Stimulated activated CD8-positive, alpha-beta memory T cell treated with anti-CD3 and anti-CD28 coated beads, Interleukin-7, amount 100 ng/mL, for 1 hour (primary cell): Measurements from ENCODE around the gene CPAMD8.

ENCODE experiments used
- DNase-seq, 2 donors: peaks; one replicate each; pipeline ENCODE4 v3.0.0-alpha.2; 2020; ENCODE audit warnings: low read depth in 2 of 2

CPAMD8 gene

DNA sequence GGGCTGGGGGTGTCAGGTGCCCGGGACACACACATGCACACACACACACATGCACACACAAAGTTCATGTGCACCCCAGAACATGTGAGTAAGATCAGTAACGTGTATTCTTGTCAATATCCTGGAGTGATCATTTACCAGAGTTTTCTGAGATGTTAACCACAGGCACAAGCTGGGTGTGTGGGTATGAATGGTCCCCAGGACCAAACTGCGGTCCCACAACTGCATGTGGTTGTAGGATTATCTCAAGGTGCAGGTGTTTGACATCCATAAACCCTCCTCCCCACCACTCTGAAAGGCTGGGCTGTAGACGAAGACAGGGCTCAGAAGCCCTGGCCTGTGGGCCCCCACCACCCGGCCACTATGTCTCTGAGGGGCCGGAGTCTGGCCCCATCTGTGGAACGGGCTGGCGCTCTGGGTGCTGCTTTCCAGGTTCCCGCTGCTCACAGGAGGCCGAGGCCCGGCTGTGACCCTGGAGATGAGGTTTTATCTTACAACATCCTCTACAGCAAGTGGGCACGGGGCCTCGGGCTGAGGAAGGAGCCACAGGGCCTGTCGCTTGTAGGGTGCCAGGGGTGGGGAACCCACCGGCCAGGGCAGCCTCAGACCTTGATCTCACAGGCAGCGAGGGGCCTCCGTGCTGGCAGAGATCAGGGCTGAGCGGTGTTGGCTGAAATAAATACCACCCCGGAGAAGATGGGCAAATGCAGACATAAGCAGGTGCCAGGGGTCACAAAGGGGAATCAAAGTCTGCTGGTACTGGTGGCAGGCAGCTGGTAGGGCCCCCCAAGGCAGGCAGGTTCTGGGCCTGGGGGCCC is 133.5 kb downstream of the CPAMD8 start:
- no peak for DNase-seq

DNA sequence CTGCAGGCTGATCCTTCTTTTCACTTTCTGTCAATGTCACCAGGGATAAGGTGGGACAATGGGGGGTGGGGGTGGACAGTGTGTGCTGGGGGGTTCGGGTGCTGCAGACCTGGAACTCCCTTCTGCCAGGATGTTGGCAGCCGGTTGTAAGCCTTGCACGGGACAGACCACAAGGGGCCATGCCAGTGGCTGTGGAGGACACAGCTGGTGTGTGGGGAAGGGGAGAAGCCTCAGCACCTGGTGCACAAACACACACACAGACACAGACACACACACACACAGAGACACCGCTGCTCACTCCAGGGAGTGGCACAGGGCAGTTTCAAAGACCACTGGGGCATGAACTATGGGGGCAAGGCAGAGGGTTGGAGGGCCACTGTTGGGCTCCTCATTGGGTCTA is 134.2 kb downstream of the CPAMD8 start:
- DNase-seq: no peak

DNA sequence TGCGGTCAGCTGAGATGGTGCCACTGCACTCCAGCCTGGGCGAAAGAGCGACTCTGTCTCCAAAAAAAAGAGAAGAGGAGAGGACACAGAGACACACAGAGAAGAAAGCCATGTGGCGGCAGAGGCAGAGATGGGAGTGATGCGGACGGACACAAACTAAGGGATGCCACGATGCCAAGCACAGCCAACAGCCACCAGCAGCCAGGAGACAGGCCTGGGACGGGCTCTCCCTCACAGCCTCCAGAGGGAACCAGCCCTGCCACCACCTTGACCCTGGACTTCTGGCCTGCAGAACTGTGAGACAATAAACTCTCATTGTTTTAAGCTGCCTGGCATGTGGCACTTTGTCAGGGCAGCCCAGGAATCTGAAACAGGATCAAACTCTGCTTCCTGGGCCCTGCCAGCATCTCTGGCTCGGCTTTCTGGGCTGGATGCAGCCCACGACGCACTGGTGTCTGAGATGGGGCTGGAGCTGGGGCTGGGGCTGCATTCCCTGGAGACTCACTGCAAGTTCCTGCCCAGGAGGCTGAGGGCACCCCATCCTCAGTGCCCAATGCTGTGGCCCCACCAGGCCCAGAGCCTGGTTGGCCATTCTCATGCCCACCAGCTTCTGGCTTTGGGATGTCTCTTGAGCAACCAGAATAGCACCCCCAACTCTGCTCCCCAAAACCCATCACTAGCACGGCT is 134.8 kb downstream of the CPAMD8 start:
- DNase-seq: no peak

DNA sequence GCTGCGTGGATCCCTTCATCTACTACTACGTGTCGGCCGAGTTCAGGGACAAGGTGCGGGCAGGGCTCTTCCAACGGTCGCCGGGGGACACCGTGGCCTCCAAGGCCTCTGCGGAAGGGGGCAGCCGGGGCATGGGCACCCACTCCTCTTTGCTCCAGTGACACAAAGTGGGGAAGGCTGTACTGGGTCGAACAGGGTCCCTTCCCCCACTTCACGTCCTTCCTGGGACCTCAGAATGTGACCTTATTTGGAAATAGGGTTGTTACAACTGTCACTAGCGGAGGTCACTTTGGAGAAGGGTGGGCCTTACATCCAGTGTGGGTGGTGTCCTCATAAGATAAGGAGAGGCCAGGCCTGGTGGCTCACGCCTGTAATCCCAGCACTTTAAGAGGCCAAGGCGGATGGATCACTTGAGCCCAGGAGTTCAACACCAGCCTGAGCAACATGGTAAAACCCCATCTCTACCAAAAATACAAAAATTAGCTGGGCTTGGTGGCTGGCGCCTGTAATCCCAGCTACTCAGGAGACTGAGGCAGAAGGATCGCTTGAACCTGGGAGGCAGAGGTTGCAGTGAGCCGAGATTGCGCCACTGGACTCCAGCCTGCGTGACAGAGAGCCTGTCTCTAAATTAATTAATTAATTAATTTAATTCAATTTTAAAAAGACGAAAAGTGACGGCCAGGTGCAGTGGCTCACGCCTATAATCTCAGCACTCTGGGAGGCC is 136.0 kb downstream of the CPAMD8 start:
- DNase-seq: no peak

DNA sequence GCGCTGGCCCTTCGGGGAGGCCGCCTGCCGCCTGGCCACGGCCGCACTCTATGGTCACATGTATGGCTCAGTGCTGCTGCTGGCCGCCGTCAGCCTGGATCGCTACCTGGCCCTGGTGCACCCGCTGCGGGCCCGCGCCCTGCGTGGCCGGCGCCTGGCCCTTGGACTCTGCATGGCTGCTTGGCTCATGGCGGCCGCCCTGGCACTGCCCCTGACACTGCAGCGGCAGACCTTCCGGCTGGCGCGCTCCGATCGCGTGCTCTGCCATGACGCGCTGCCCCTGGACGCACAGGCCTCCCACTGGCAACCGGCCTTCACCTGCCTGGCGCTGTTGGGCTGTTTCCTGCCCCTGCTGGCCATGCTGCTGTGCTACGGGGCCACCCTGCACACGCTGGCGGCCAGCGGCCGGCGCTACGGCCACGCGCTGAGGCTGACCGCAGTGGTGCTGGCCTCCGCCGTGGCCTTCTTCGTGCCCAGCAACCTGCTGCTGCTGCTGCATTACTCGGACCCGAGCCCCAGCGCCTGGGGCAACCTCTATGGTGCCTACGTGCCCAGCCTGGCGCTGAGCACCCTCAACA is 136.6 kb downstream of the CPAMD8 start:
- DNase-seq: no peak

DNA sequence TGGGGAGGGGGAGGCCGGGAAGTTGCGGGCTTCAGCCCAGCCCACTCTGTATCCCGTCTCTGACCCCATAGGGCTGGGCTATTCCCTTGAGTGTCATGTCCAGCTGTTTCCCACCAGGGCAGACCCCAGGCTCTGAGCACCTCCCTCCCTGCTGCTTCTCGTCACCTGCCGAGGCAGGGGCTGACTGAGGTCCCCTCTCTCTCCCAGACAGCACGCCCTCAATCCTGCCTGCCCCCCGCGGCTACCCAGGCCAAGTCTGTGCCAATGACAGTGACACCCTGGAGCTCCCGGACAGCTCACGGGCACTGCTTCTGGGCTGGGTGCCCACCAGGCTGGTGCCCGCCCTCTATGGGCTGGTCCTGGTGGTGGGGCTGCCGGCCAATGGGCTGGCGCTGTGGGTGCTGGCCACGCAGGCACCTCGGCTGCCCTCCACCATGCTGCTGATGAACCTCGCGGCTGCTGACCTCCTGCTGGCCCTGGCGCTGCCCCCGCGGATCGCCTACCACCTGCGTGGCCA is 137.2 kb downstream of the CPAMD8 start:
- DNase-seq: no peak

DNA sequence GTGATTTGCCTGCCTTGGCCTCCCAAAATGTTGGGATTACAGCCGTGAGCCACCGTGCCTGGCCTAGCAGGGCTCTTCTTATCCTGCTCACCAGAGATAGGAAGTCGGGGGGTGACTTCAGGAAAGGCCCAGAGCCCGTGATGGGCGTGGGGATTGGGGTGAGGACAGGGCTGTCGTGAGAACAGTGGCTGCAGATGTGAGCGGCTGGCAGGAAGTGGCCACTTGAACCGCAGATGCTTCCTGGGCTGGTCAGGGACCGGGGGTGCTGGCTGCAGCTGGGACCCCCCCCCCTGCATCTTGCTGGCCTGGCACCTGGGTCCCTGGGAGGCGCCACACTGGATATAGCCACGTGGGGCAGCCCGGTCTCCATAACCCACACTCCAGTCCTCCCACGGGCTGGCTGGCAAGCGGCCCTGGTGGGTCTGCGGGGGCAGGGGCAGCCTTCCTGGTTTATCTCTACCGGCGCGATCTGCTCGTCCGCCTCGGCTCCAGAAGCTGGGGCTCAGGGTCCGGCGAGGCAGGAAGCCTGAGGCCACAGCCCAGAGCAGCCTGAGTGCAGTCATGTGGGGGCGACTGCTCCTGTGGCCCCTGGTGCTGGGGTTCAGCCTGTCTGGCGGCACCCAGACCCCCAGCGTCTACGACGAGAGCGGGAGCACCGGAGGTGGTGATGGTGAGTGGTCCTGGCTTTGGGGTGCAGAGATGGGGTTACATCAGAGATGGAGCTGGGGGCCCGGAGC is 137.8 kb downstream of the CPAMD8 start, which contains the start of gene F2RL3:
TSS of gene F2RL3 (plus strand) at position 371 of the 737 bp plus-strand sequence. CDS start at position 562, 191 bp downstream.
- no peak for DNase-seq

DNA sequence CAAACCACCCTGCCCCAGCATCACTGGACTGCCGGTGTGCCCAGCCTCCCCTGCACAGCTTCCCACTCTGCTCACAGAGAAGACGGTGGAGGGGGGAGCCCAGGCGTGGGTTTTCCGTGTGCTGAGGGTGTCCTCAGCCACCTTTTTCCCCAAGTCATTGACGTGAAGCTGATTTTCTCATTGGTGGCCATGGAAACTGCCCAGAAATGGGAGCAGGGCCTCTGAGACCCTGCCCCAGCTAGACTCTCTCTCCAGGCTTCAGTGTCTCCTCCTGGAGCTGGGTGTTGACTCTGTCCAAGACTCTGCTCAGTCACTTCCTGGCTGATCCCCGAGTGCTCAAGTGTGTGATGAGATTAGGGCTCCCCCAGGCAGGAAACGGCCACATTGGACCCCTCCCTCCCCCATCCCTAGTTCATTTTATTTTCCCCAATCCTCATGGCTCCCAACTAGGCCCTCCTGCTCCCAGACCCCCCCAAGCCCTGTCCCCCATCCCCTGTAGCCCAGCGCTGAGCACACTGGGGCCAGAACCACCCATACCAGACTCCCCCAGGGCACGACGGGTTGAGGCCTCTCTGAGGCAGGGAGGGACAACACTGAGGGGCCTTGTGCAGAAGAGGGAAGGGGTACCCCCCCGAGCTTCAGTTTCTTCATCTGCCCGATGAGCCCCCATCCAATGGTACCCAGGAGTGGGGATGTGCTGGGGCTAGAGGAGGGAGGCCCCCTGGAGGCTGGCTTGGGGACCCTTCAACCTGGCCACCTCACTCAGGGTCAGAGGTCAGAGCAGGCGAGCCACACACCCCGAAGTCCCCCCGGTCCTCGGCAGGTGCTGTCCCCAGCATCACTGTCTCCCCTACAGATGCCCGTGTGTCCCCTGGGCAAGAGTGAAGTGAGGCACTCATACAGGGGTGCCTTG is 139.0 kb downstream of the CPAMD8 start:
- no peak for DNase-seq

DNA sequence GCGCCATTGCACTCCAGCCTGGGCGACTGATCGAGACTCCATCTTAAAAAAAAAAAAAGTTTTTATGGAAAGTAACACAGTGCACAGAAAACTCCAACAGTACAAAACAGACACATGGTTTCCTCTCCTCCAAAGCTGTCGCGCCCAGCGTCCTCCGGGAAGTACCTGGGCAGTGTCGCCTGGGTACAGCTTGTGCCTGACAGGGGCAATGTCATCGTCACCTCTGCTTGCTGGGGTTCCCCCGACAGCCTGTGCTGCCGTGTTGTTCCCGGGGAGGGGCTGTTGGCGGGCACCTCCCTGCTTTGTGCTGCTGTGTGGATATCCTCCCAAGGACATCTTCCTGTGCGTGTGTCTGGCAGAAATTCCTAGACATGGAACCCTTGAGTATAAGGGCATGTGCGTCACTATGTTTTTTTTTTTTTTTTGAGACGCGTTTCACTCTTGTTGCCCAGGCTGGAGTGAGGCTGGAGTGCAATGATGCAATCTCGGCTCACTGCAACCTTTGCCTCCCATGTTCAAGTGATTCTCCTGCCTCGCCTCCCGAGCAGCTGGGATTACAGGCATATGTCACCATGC is 140.2 kb downstream of the CPAMD8 start:
- DNase-seq: no peak

DNA sequence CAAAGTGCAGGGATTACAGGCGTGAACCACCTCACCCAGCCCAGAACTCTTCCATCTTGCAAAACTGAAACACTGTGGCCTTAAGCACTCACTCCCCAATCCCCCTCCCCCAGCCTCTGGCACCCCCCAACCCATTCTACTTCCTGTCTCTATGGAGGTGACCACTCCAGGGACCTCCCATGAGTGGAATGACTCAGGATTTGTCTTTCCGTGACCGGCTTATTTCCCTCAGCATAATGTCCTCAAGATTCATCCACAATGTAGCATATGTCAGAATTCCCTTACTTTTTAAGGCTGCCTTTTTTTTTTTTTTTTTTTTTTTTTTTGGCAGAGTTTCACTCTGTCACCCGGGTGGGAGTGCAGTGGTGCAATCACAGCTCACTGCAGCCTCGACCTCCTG is 141.4 kb downstream of the CPAMD8 start:
- no peak for DNase-seq

DNA sequence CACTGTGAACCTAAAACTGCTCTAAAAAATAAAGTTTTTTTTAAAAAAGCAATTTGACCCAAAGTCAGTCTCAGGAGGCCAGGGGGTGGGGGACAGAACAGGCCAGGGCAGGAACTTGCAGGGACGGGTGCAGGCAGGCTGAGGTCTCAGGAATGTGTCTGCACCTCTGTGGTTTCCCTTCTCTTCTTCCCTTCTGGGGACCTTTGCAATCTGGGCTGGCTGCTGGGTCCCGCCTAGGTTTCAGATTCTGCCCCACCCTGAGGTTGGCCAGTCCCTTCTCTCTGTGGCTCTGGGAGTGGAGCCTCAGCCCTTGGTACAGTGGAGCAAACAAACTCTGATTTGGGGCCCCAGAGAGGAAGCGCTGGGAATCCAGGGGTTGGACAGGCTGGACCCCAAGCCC is 143.1 kb downstream of the CPAMD8 start:
- no peak for DNase-seq

DNA sequence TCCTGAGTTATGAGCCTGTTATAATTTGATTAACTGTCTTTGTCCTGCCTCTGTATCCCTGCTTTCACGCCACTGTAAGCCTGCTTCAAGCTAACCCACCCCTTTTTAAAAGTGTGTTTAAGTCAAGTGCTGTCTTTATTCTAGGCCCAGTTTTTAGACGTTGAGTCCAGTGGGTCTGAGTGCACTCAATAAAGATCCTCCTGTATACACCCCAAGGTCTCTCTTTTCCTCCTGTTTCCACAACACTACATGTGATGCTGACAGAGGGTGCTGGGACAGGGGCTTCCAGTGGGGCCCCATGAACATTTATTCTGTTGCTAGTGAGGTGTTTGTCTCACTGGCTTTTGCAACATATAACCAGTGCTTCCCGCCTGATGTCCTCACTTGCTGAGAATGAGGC is 144.5 kb downstream of the CPAMD8 start:
- no peak for DNase-seq

DNA sequence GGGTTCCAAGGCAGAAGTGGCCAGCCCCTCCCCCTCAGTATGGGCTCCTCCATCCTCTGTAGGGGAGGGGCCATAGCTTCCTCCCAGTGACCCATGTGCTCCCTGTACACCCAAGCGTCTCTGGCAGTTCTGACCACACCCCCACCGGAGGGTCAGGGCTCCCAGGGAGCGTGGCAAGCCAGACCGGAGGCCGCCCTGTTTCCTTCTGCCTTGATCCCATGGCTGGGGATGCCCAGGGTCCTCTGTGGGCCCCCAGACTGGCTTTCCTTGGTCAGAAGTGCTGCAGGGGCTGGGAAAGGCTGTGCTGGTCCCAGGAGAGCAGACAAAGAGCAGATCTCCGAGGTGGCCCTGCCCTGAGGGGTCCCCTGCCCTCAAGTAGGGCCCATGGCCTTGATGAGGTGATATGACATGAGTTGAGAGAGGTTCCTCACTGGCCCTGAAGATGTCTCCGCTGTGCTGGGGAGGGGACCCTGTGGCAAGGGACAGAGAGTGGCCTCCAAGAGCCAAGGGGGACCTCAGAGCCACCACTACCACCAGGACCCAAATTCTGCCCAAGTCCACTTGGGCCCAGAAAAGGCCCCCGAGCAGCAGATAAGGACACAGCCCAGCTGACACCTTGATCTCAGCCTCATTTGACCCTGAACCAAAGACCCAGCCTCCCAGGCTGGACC is 145.6 kb downstream of the CPAMD8 start:
- no peak for DNase-seq

DNA sequence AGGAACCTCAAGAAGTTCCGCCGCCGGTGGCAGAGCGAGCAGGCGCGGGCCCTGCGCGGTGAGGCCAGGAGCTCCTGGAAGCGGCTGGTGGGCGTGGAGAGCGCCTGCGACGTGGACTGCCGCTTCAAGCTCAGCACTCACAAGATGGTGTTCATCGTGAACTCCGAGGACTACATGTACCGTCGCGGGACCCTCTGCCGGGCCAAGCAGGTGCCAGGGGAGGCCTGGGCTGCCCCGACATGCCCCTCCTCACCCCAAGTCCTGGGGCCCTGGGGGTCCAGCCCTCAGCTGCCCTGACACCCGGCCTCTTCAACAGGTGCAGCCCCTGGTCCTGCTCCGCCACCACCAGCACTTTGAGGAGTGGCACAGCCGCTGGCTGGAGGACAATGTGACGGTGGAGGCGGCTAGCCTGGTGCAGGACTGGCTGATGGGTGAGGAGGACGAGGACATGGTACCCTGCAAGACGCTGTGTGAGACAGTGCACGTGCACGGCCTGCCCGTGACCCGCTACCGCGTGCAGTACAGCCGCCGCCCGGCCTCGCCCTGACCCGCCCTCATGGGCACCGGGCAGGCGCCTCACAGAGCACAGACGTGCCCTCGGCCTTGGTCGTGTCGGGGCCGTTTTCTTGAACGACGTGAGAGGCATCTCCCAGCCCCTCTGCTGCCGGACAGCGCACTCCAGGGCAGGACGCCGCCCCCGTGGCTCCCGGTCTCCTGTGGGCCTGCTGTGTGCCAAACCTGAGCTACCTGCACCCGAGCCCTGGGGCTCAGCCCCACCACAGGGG is 148.2 kb downstream of the CPAMD8 start:
- no peak for DNase-seq

DNA sequence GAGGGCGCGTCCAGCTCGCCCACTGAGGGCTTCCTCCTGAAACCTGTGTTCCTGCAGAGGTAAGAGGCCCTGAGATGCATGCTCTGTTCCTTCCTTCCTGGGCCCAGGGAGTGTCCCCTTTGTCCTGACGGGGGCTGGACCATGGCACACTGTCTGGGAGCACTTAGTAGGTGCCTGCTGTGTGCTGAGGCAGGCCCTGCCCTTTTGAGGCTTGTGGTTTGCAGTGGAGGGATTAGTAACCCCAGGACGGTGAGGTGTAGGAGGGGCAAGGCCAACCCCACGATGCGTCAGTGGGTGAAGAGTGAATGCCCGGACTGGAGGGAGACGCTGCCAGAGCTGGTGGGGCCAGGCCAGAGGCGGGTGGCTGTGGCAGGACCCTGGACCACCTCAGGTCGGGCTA is 149.0 kb downstream of the CPAMD8 start:
- no peak for DNase-seq

DNA sequence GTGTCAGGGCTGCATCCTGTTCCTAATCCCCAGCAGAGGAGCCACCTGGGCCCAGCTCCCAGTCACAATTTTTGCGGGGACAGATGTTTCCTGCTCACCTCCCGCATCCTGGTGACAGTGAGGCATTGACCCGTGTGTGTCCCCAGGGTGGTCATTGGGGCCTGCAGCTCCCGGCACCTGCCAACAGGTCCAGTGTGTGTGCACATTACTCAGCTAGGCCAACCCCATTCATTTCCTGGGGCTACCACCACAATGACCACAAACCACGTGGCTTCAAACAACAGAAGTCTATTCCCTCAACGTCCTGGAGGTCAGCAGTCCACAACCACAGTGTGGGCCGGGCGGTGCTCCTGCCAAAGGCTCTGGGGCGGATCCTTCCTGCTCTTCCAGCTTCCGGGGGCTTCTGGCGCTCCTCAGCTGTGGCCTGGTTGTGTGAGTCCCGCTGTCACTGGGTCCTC is 149.7 kb downstream of the CPAMD8 start:
- no peak for DNase-seq

DNA sequence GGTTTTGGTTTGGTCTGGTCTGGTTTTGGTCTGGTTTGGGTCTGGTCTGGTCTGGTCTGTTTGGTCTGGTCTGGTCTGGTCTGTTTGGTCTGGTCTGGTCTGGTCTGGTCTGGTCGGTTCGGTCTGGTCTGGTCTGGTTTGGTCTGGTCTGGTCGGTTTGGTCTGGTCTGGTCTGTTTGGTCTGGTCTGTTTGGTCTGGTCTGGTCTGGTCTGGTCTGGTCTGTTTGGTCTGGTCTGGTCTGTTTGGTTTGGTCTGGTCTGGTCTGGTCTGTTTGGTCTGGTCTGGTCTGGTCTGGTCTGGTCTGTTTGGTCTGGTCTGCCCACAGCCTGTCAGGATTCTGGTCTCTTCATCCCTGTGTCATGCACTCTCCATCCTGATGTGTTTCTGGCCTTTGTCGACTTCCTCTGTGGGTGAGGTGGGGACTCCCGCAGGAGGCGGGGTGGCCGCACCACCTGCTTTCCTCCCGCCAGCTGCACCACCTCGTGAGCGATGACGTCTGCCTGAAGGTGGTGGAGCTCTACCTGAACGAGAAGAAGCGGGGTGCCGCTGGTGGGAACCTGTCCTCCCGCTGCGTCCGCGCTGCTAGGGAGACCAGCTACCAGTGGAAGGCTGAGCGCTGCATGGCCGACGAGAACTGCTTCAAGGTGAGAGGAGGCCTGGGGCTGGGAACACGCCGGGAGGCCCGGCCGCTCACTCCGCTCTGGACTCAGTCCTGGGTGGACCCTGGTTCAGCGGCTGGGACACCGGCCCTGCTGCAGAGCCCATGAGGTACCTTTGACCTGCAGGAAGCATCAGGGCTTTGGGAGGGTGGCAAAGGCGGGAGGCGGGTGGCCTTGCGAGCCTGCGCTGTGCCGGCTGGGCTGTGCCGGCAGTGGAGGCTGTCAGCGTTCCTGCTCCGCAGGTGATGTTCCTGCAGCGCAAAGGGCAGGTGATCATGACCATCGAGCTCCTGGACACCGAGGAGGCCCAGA is 150.7 kb downstream of the CPAMD8 start:
- no peak for DNase-seq
